Fibroblast of the aortic adventitia (primary cell): ENCODE results near the gene EOGT. TPM values are rescaled to one million over a fixed set of nuclear protein-coding genes. Genes with fewer than 3 reads are reported as not detected.
A peak's percentile ranks its signal among the peaks of the same experiment; 100 is the strongest.

Source experiments
- DNase-seq: peaks from one replicate; pipeline ENCODE4 v3.0.0-alpha.2; 2010; ENCODE audit warnings: low read depth
- H3K4me3 ChIP-seq: 2 replicates; pipeline ENCODE4 v1.5.1; 2011; ENCODE audit warnings: low read depth, mild to moderate bottlenecking, control low read depth, low read length, moderate library complexity
- CTCF ChIP-seq: IDR thresholded peaks from 2 replicates; pipeline ENCODE4 v1.5.1; 2011; ENCODE audit warnings: mild to moderate bottlenecking, low read length, control low read depth, inconsistent platforms; ENCODE audit not compliant: insufficient read depth
- total RNA-seq: library from RNA; depleted of rRNA; stranded (reverse); fragments of >200 nt; gene quantifications from 2 replicates; pipeline ENCODE4 v1.2.3, GENCODE V29; 2012; ENCODE audit warnings: low replicate concordance

EOGT gene
- total RNA-seq, 1 donor = 41.6 TPM

GRCh38 chr3:69020424-69020823 is 6.9 kb upstream of the EOGT start:
- DNase-seq = no peak
- H3K4me3 ChIP-seq = no peak overlapping the region
- peak; percentile 27 for TF ChIP-seq CTCF

DNA sequence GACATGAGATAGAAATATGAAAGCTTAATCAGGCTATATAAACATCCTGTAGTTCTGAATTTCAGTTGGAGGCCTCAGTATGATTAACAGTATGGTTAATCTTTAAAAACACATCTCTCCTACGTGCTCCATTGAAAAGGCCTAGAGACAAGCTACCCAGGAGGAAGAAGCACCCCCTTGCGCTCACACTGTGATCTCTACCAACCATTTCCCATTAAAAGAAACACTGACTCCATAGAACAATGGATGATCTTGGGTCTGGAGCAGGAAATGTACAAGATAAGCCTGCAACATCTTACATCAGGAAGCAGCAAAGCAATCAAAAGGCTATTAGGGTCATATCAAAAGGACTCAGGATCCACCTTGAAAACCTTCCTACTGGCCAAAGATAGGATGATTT is 3.4 kb upstream of the EOGT start:
- TF ChIP-seq CTCF = no peak
- H3K4me3 ChIP-seq = no peak overlapping the region
- DNase-seq = no peak

DNA sequence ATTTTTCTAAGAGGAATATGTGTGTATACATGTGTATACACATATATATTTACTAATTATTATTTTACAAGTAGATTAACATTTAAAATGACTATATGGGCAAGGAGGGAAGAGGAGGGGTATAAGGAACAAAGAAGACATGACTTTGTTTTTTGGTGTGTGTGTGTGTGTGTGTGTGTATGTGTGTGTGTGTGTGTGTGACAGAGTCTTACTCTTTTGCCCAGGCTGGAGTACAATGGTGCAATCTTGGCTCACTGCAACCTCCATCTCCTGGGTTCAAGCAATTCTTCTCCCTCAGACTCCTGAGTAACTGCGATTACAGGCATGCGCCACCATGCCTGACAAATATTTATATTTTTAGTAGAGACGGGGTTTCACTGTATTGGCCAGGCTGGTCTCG is 2.6 kb upstream of the EOGT start:
- no peak overlapping the region for H3K4me3 ChIP-seq
- TF ChIP-seq CTCF = no peak
- DNase-seq = no peak

- no peak for DNase-seq
- H3K4me3 ChIP-seq = peak overlapping the region; percentile 74
- no peak for TF ChIP-seq CTCF
Measured at GRCh38 chr3:69014022-69014580, 617 bp upstream of the EOGT start.

- DNase-seq = peak; percentile 45
- peak; percentile 19 for TF ChIP-seq CTCF
- H3K4me3 ChIP-seq = peak overlapping the region; percentile 74
Measured at GRCh38 chr3:69012800-69013252, 658 bp downstream of the EOGT start.

DNA sequence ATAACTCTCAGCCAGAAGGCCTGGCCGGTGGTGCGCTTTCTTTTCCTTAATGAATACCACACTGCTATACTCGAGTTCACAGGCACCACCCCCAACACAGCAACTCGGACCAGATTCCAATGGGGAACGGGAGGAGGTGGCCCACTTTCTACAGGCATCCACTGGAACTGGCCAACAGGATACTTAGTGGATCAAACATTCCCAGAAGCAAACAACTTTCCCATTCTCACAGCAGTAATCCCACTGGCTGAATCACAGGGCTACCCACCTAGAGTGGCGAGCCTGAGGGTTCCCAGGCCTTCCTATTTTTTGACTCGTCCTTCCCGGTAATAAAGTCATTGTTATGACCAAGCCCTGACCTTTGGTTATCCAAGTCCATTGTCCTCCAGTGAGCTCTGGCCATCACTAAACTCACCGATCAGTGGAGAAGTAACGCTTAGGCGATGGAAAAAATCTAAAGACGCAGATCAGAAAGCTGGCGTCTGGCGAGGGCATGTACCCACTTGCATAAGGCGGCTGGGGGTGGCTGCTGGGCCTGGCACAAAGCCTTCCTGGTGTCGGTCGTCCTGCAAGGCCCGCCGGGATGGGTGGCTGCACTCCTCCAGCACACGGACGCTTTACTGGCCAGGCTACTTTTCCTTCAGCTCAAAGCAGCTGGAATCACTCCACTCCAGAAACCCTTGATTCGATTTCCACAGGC is 1.2 kb downstream of the EOGT start:
- peak overlapping the region; percentile 74 for H3K4me3 ChIP-seq
- peak; percentile 62 for DNase-seq
- TF ChIP-seq CTCF = no peak
